ENCODE data around the gene INPP5A. TPM values are rescaled to one million over a fixed set of nuclear protein-coding genes. Genes with fewer than 3 reads are reported as not detected.
A peak's percentile ranks its signal among the peaks of the same experiment; 100 is the strongest.

INPP5A gene
- total RNA-seq, 2 experiments from 2014 or later = 9.9 TPM

DNA sequence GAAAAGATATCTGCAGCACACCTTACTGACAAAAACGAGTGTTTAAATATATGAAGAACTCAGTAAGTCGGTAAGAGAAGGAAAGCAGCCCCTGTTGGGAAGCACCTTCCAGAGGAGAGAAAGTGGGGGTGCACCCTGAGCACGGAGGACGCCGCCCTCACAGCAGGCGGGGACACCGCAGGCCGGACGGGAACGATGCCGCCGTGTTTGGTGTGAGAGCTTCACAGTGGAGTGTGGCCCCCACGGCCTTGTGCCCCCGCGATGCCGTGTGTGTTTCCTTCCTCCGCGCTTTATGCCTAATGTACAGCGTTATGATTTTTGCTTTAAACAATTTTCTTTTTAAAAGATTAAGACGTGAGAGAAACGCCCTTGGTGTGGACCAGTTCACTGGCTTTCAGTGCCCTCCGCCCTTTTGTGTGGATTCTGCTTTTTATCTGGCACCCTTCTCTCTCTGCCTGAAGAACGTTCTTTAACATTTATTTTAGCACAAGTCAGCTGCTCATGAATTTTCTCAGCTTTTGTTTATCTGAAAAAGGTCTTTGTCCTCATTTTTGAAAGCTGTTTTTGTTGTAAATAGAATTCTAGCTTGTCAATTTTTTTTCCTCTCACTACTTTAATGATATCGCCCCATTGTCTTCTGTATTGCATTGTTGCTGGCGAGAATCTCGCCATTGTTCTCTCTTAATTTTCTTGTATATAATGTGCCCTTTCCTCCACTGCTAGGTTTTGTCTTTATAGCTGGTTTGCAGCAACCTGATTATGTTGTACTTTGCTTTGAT, 110.7 kb downstream of the INPP5A start:
- no peaks in the 10 kb centered on the region for H3K4me1 Mint-ChIP-seq (ENCODE audit: low read depth)
- H3K27ac Mint-ChIP-seq = no peak overlapping the region
- no peaks in the 10 kb centered on the region for H3K9me3 Mint-ChIP-seq (ENCODE audit: insufficient read depth)
- H3K36me3 Mint-ChIP-seq (ENCODE audit: low read depth) = no peaks in the 10 kb centered on the region
- H3K27me3 Mint-ChIP-seq (ENCODE audit: low read depth) = no peaks in the 10 kb centered on the region
- ChIA-PET CTCF (no interaction called here), POLR2A (no interaction called here)
- ATAC-seq (no peak), DNase-seq (no peak)
- no peak overlapping the region for H3K4me3 Mint-ChIP-seq

DNA sequence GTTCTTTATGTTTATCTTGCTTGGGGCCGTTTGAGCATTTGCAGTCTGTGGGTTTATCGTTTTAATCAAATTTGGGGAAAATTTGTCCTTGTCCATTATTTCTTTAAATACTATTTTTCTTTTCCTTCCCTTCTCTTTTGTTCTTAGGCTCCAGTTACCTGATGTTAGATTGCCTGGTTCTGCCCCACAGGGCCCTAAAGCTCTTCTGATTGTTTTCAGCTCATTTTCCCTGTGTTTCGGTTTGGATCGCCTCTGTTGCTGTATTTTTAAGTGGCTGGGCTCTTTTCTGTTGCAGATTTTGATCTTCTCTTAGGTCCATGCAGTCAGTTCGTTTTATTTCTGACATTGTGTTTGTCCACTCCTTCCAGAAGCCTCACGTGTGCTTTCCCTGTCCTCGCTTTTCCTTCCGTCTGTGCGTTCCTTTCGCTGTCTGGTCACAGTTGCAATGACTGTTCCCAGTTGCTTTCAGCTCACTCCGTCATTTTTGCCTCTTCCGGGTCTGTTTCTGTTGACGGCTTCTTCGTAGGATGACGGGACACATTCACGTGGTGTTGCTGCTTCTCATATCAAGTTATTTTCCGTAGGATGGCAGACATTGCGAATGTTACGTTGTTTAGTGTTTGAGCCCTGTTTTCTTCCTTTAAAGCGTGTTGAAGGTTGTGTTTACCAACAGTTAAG, 111.4 kb downstream of the INPP5A start:
- H3K4me1 Mint-ChIP-seq (ENCODE audit: low read depth) = no peaks in the 10 kb centered on the region
- no peaks in the 10 kb centered on the region for H3K9me3 Mint-ChIP-seq (ENCODE audit: insufficient read depth)
- H3K27ac Mint-ChIP-seq = no peak overlapping the region
- no peaks in the 10 kb centered on the region for H3K27me3 Mint-ChIP-seq (ENCODE audit: low read depth)
- no peak for DNase-seq
- no peak overlapping the region for H3K4me3 Mint-ChIP-seq
- ATAC-seq = no peak
- no peaks in the 10 kb centered on the region for H3K36me3 Mint-ChIP-seq (ENCODE audit: low read depth)
- ChIA-PET CTCF (no interaction called here), POLR2A (no interaction called here)

DNA sequence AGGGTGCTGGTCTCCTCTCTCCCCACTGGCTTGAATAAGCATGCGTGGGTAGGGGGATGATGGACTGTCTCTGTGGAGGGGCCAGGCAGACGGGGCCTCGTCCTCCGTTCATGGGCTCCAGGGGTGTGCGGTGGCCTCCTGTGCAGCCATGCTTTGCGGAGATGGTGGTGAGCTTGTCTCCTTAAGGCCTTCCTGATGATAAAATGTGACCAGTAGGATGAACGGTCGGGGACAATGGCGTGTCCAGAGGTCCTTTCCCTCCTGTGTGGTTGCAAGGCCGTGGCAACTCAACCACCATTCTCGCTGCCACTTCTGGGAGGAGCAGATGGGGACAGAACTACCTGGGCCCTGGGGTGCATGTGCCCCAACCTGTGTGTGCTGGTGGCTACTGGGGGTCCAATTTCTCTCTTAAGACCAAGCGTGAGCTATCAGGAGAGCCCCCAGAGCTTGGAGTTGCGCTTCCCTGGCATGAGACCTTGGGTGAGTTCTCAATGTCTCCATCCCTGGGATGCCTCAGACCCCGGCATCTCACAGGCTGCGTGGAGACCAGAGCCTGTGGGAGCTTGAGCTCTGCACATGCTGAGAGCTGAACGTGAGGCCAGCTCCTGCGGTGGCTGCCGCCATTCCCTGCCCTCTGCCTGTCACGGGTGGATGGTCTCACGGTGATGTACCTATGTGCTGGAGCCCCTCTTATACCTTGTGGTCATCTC, 112.2 kb downstream of the INPP5A start:
- ATAC-seq = no peak
- Mint-ChIP-seq H3K27ac (no peak overlapping the region), H3K27me3 (ENCODE audit: low read depth) (no peaks in the 10 kb centered on the region), H3K9me3 (ENCODE audit: insufficient read depth) (no peaks in the 10 kb centered on the region), H3K36me3 (ENCODE audit: low read depth) (no peaks in the 10 kb centered on the region), H3K4me3 (no peak overlapping the region), H3K4me1 (ENCODE audit: low read depth) (no peaks in the 10 kb centered on the region)
- no peak for DNase-seq
- ChIA-PET POLR2A (no interaction called here), CTCF (no interaction called here)

GRCh38 chr10:132650611-132651250, 113.1 kb downstream of the INPP5A start:
- Mint-ChIP-seq H3K4me3 (no peak overlapping the region), H3K27me3 (ENCODE audit: low read depth) (no peaks in the 10 kb centered on the region), H3K4me1 (ENCODE audit: low read depth) (no peaks in the 10 kb centered on the region), H3K9me3 (ENCODE audit: insufficient read depth) (no peaks in the 10 kb centered on the region), H3K27ac (no peak overlapping the region), H3K36me3 (ENCODE audit: low read depth) (no peaks in the 10 kb centered on the region)
- DNase-seq = no peak
- ChIA-PET CTCF (no interaction called here), POLR2A (no interaction called here)
- no peak for ATAC-seq

GRCh38 chr10:132651511-132652029, 114.0 kb downstream of the INPP5A start:
- H3K4me1 Mint-ChIP-seq (ENCODE audit: low read depth) = no peaks in the 10 kb centered on the region
- DNase-seq = no peak
- POLR2A ChIA-PET = interaction anchor here (0.6 kb wide), 1 partner anchor 24 kb away, joined by 4 read pairs; no protein-coding TSS in a partner anchor
- H3K27ac Mint-ChIP-seq = no peak overlapping the region
- no peak for ATAC-seq
- no peak overlapping the region for H3K4me3 Mint-ChIP-seq
- CTCF ChIA-PET = no interaction called here
- no peaks in the 10 kb centered on the region for H3K36me3 Mint-ChIP-seq (ENCODE audit: low read depth)
- H3K9me3 Mint-ChIP-seq (ENCODE audit: insufficient read depth) = no peaks in the 10 kb centered on the region
- H3K27me3 Mint-ChIP-seq (ENCODE audit: low read depth) = no peaks in the 10 kb centered on the region

DNA sequence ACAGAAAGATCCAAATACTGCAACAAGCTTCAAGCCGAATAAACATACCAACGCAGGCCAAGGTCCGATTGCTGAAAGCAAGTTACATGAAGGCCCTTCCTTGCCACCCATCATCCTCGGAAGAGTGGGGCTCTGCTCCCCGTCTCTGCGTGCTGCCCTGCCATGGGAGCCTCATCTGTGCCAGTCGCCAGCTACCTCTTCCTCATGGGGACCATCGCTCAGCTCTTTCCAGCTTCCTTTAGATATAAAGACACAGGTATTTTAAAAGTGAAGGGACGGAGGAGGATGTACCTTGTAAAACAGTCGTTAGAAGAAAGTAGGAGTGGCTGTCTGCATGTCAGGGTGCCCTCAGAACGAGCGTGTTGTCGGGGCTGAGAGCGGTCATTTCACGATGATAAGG, 114.9 kb downstream of the INPP5A start:
- H3K27ac Mint-ChIP-seq = peak overlapping the region; percentile 32
- H3K27me3 Mint-ChIP-seq (ENCODE audit: low read depth) = no peaks in the 10 kb centered on the region
- H3K9me3 Mint-ChIP-seq (ENCODE audit: insufficient read depth) = no peaks in the 10 kb centered on the region
- no peak for ATAC-seq
- H3K4me3 Mint-ChIP-seq = no peak overlapping the region
- H3K4me1 Mint-ChIP-seq (ENCODE audit: low read depth) = no peaks in the 10 kb centered on the region
- H3K36me3 Mint-ChIP-seq (ENCODE audit: low read depth) = no peaks in the 10 kb centered on the region
- ChIA-PET CTCF (no interaction called here), POLR2A (interaction anchor here (0.6 kb wide), 1 partner anchor 25 kb away, joined by 4 read pairs; no protein-coding TSS in a partner anchor)
- no peak for DNase-seq

- no peaks in the 10 kb centered on the region for H3K36me3 Mint-ChIP-seq (ENCODE audit: low read depth)
- no peaks in the 10 kb centered on the region for H3K27me3 Mint-ChIP-seq (ENCODE audit: low read depth)
- no peaks in the 10 kb centered on the region for H3K9me3 Mint-ChIP-seq (ENCODE audit: insufficient read depth)
- CTCF ChIA-PET = no interaction called here
- POLR2A ChIA-PET = no interaction called here
- DNase-seq = no peak
- no peaks in the 10 kb centered on the region for H3K4me1 Mint-ChIP-seq (ENCODE audit: low read depth)
- ATAC-seq = no peak
- H3K4me3 Mint-ChIP-seq = no peak overlapping the region
- H3K27ac Mint-ChIP-seq = no peak overlapping the region
Observed at GRCh38 chr10:132652936-132653590, 115.5 kb downstream of the INPP5A start.

GRCh38 chr10:132653721-132654120, 116.1 kb downstream of the INPP5A start:
- CTCF ChIA-PET = interaction anchor here (1.1 kb wide), 1 partner anchor 195 kb away, joined by 3 read pairs; no protein-coding TSS in a partner anchor
- Mint-ChIP-seq H3K36me3 (ENCODE audit: low read depth) (no peaks in the 10 kb centered on the region), H3K9me3 (ENCODE audit: insufficient read depth) (no peaks in the 10 kb centered on the region), H3K4me3 (no peak overlapping the region), H3K4me1 (ENCODE audit: low read depth) (no peaks in the 10 kb centered on the region), H3K27ac (no peak overlapping the region), H3K27me3 (ENCODE audit: low read depth) (no peaks in the 10 kb centered on the region)
- POLR2A ChIA-PET = no interaction called here
- ATAC-seq (no peak), DNase-seq (no peak)

- H3K4me3 Mint-ChIP-seq = no peak overlapping the region
- H3K4me1 Mint-ChIP-seq (ENCODE audit: low read depth) = no peaks in the 10 kb centered on the region
- CTCF ChIA-PET = interaction anchor here (0.8 to 1.8 kb wide), 7 partner anchors 10 to 286 kb away, joined by 3 to 10 read pairs (median 4); no protein-coding TSS in a partner anchor
- POLR2A ChIA-PET = interaction anchor here (0.6 kb wide), 1 partner anchor 634 kb away, joined by 3 read pairs; no protein-coding TSS in a partner anchor
- DNase-seq = no peak
- no peaks in the 10 kb centered on the region for H3K36me3 Mint-ChIP-seq (ENCODE audit: low read depth)
- no peaks in the 10 kb centered on the region for H3K9me3 Mint-ChIP-seq (ENCODE audit: insufficient read depth)
- no peak overlapping the region for H3K27ac Mint-ChIP-seq
- H3K27me3 Mint-ChIP-seq (ENCODE audit: low read depth) = no peaks in the 10 kb centered on the region
- ATAC-seq = no peak
Observed at GRCh38 chr10:132654121-132654571, 116.6 kb downstream of the INPP5A start.

DNA sequence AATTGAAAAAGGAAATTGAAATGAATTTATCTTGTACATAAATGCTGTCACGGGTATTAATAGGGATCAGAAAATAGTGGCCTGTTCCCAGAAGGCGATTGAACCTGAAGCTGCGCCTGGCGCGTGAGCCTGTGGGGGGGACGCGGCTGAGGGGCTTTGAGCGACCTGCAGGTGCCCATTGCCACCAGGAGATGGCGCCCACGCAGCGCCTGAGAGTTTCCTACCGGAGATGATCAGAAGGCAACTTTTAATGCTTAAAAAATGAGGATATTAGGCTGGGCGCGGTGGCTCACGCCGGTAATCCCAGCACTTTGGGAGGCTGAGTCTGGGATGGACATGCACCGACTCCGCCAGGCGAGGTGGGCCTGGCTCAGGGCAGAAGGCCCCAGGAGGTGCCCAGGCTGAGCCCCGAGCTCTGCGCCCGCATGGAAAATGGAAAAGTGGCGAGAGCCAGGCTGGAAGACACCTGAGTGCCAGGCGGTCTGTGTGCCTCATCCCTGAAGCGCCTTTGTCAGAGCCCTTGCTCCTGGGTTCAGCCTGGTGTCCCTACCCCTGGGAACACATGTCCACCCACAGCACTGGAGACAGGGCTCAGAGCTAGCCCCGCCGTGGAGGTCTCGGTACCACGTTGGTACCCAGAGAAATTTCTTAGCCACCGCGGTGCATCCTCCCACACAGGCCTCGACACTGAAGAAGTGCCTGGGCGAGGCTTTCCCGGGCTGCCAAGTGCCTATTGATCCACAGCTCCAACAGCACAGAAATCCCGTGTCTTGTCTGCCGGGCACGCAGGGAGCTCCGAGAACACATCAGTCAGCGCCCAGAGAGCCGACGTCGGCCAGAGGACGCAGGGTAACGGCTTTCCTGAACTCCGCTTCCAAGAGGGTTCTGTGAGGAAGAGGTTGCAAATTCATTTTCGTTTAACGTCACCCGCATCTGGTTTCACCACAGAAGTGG, 117.4 kb downstream of the INPP5A start:
- Mint-ChIP-seq H3K4me3 (no peak overlapping the region), H3K36me3 (ENCODE audit: low read depth) (no peaks in the 10 kb centered on the region), H3K4me1 (ENCODE audit: low read depth) (no peaks in the 10 kb centered on the region), H3K9me3 (ENCODE audit: insufficient read depth) (no peaks in the 10 kb centered on the region), H3K27me3 (ENCODE audit: low read depth) (no peaks in the 10 kb centered on the region), H3K27ac (no peak overlapping the region)
- peak; percentile 68 for ATAC-seq
- CTCF ChIA-PET = interaction anchor here (0.8 to 1.8 kb wide), 8 partner anchors 9 to 285 kb away, joined by 3 to 10 read pairs (median 4); no protein-coding TSS in a partner anchor
- peak; percentile 68 for DNase-seq
- POLR2A ChIA-PET = interaction anchor here (0.6 kb wide), 1 partner anchor 633 kb away, joined by 3 read pairs; no protein-coding TSS in a partner anchor
